ENCODE measurements around the gene PPM1H. TPM values are rescaled to one million over a fixed set of nuclear protein-coding genes. Genes with fewer than 3 reads are reported as not detected.

PPM1H gene
- total RNA-seq, 4 donors from 2014 or later: 0.83 to 3.0 (median 2.3) TPM

DNA sequence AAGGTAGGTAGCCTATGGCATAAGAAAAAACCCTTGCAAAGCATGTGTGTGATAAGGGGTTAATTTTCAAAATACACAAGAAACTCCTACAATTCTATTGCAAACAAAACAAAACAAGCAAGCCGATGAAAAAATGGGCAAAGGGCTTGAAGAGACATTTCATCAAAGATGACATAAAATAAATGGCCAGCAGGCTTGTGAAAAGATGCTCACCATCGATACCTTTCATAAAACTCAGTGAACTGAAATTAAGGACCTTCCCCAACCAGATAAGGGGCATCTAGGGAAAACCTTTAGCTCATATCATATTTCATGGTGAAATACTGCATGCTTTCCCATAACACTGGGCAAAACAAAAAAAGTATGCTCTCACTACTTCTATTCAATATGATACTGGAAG lies 131.2 kb downstream of the PPM1H start:
- Histone ChIP-seq H3K4me3 (no peak overlapping the region), H3K9me3 (no peaks in the 10 kb centered on the region), H3K27ac (replicated peaks in 1 of 4) (no peak overlapping the region), H3K36me3 (peaks cover 0 to 13% (median 0%) of the 10 kb centered on the region in 4 donors), H3K27me3 (no peaks in the 10 kb centered on the region), H3K4me1 (no peaks in the 10 kb centered on the region)
- 91% methylated on average over 2 of the region's 2 CpGs for WGBS
- TF ChIP-seq EP300 (IDR thresholded peaks at IDR 0.05) (no peak), POLR2AphosphoS5 (IDR thresholded peaks at IDR 0.05) (no peak)
- intact Hi-C loops (cut with DNase I): no loop called here
- no peak for DNase-seq (ENCODE audit: extremely low spot score)

DNA sequence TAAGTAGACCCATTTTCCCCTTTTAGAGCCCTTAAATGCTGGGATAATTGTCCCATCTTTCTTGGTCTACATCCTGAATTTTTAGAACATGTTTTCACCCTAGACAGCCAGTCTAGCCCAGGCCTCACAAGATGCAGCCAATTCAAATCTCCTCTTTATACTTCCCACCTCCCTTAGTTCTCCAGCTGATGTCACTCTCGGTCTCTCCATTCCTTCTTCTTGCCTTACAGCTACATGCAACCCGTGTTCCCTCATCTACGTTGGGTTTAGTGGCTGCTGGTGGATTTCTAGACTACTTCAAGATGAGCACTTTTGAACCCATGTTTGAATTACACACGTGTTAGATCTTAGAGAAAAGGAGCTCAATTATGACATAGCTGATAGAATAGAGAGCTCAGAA lies 132.0 kb downstream of the PPM1H start:
- 80% methylated on average over 4 of the region's 4 CpGs for WGBS
- TF ChIP-seq POLR2AphosphoS5 (IDR thresholded peaks at IDR 0.05) (no peak), EP300 (IDR thresholded peaks at IDR 0.05) (no peak), POLR2A (IDR thresholded peaks at IDR 0.05; ENCODE audit: low read depth) (no peak)
- TF ChIP-seq, protein P1, sequence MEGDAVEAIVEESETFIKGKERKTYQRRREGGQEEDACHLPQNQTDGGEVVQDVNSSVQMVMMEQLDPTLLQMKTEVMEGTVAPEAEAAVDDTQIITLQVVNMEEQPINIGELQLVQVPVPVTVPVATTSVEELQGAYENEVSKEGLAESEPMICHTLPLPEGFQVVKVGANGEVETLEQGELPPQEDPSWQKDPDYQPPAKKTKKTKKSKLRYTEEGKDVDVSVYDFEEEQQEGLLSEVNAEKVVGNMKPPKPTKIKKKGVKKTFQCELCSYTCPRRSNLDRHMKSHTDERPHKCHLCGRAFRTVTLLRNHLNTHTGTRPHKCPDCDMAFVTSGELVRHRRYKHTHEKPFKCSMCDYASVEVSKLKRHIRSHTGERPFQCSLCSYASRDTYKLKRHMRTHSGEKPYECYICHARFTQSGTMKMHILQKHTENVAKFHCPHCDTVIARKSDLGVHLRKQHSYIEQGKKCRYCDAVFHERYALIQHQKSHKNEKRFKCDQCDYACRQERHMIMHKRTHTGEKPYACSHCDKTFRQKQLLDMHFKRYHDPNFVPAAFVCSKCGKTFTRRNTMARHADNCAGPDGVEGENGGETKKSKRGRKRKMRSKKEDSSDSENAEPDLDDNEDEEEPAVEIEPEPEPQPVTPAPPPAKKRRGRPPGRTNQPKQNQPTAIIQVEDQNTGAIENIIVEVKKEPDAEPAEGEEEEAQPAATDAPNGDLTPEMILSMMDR (IDR thresholded peaks at IDR 0.05): no peak
- no peak overlapping the region for H3K4me3 ChIP-seq
- H3K4me1 ChIP-seq: no peaks in the 10 kb centered on the region
- H3K27me3 ChIP-seq: no peaks in the 10 kb centered on the region
- intact Hi-C loops (cut with DNase I): no loop called here
- H3K36me3 ChIP-seq: peaks cover 0 to 13% (median 0%) of the 10 kb centered on the region in 4 donors
- DNase-seq (ENCODE audit: extremely low spot score): no peak
- H3K27ac ChIP-seq (replicated peaks in 1 of 4): no peak overlapping the region
- H3K9me3 ChIP-seq: no peaks in the 10 kb centered on the region

DNA sequence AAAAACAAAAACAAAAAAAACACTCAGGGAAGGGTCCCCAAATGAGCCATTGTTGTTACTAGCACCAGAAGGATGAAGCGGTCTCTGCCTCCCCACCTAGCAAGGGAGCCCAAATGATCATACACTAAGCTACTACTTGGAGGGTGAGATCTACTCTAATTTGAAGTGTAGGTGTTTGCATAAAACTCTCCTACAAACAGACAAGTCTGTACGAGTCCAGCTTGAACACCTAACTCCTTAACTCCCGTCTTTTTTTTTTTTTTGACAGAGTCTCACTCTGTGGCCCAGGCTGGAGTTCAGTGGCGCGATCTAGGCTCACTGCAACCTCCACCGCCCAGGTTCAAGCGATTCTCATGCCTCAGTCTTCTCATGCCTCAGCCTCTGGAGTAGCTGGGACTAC lies 132.6 kb downstream of the PPM1H start:
- Histone ChIP-seq H3K4me1 (no peaks in the 10 kb centered on the region), H3K4me3 (no peak overlapping the region), H3K27me3 (no peaks in the 10 kb centered on the region), H3K36me3 (peaks cover 0 to 13% (median 0%) of the 10 kb centered on the region in 4 donors), H3K9me3 (no peaks in the 10 kb centered on the region), H3K27ac (replicated peaks in 1 of 4) (no peak overlapping the region)
- no peak for DNase-seq (ENCODE audit: extremely low spot score)
- 93% methylated on average over 7 of the region's 7 CpGs for WGBS
- TF ChIP-seq, protein P1 (IDR thresholded peaks at IDR 0.05): no peak
- TF ChIP-seq POLR2AphosphoS5 (IDR thresholded peaks at IDR 0.05): no peak
- TF ChIP-seq EP300 (IDR thresholded peaks at IDR 0.05): no peak
- intact Hi-C loops (cut with DNase I): no loop called here

GRCh38 chr12:62801796-62802195 lies 133.2 kb downstream of the PPM1H start:
- Histone ChIP-seq H3K9me3 (no peaks in the 10 kb centered on the region), H3K4me3 (no peak overlapping the region), H3K27me3 (no peaks in the 10 kb centered on the region), H3K36me3 (peaks cover 0 to 13% (median 0%) of the 10 kb centered on the region in 4 donors), H3K27ac (replicated peaks in 1 of 4) (no peak overlapping the region), H3K4me1 (no peaks in the 10 kb centered on the region)
- DNase-seq (ENCODE audit: extremely low spot score): no peak
- 95% methylated on average over 15 of the region's 28 CpGs for WGBS
- TF ChIP-seq POLR2AphosphoS5 (IDR thresholded peaks at IDR 0.05) (no peak), EP300 (IDR thresholded peaks at IDR 0.05) (no peak), POLR2A (IDR thresholded peaks at IDR 0.05; ENCODE audit: low read depth) (no peak)
- TF ChIP-seq, protein P1 (IDR thresholded peaks at IDR 0.05): no peak
- intact Hi-C loops (cut with DNase I): no loop called here

- DNase-seq (ENCODE audit: extremely low spot score): no peak
- no peak overlapping the region for H3K27ac ChIP-seq (replicated peaks in 1 of 4)
- 83% methylated on average over 13 of the region's 13 CpGs for WGBS
- H3K27me3 ChIP-seq: no peaks in the 10 kb centered on the region
- no peak overlapping the region for H3K4me3 ChIP-seq
- intact Hi-C loops (cut with DNase I): no loop called here
- H3K36me3 ChIP-seq: peaks cover 0 to 13% (median 0%) of the 10 kb centered on the region in 4 donors
- H3K4me1 ChIP-seq: no peaks in the 10 kb centered on the region
- no peaks in the 10 kb centered on the region for H3K9me3 ChIP-seq
- TF ChIP-seq EP300 (IDR thresholded peaks at IDR 0.05) (no peak), POLR2AphosphoS5 (IDR thresholded peaks at IDR 0.05) (no peak), POLR2A (IDR thresholded peaks at IDR 0.05; ENCODE audit: low read depth) (no peak)
- TF ChIP-seq, protein P1 (IDR thresholded peaks at IDR 0.05): no peak
Measured at GRCh38 chr12:62800707-62801400, 134.1 kb downstream of the PPM1H start.
